Measurements from ENCODE around the gene MNX1.

The MNX1 gene

DNA sequence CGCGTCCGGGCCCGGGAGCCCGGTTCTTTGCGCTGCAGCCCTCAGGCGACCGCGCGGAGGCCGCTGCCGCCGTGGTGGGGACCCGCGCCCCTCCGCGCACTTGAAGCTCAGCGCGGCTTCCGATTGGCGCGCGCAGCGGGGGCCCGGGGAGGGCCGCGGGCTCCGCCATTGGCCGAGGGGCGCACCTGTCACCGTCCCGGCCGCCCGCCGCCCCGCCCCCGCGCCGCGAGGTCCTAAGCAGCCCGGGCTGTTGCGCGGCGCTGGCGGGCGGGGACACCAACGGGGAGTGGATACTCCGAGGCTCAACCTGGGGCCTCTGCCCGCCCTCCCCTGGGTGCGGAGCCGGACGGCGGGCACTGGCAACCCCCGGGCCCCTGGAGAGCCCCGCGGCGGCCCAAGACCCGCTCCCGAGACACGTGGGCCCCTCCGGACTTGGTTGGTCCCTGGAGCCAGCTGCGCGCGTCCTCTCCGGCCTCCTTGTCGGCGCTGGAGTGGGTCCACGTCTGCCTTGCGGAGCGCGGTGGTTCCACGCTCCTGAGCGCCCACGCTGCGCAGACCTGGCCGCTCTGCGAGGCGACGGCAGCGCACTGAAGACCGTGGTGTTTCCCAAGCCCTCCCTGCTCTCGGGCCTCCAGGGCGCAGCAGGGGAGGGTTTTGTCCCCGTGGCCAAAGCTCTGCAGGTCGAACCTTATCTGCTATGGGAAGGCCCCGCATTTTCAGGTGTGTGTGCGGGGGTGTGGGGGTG lies at the start of gene MNX1:
MNX1 (minus strand) TSS at position 76 of the 745 bp plus-strand sequence. CDS start 313 bp downstream, outside the sequence.
- DNase-seq (ENCODE audit: low read depth, low spot score), result peak; percentile 79

- DNase-seq (ENCODE audit: low read depth, low spot score), result no peak
These were observed 49.1 kb upstream of the MNX1 start for GRCh38 chr7:157059534-157059933.

DNA sequence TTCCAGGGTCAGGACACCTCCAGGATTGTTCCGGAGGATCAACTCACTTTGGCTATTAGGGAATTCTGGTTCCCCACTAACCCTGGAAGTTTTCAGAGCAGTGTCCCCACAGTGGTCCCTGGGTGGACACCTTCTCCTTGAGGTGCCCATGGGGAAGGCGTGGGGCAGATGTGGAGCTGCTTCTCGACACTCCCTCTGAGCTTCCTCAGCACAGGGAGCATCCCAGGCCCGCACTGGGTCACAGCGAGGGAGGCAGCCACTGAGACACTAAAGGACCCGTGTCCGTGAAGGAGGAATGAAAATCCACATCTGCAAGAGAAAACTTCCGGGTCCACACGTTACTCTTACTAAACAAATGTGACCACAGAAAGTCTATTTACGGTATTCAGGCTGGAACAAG lies 48.2 kb upstream of the MNX1 start:
- DNase-seq (ENCODE audit: low read depth, low spot score), result no peak

- DNase-seq (ENCODE audit: low read depth, low spot score), result no peak
These were observed 47.6 kb upstream of the MNX1 start for GRCh38 chr7:157058068-157058467.

DNA sequence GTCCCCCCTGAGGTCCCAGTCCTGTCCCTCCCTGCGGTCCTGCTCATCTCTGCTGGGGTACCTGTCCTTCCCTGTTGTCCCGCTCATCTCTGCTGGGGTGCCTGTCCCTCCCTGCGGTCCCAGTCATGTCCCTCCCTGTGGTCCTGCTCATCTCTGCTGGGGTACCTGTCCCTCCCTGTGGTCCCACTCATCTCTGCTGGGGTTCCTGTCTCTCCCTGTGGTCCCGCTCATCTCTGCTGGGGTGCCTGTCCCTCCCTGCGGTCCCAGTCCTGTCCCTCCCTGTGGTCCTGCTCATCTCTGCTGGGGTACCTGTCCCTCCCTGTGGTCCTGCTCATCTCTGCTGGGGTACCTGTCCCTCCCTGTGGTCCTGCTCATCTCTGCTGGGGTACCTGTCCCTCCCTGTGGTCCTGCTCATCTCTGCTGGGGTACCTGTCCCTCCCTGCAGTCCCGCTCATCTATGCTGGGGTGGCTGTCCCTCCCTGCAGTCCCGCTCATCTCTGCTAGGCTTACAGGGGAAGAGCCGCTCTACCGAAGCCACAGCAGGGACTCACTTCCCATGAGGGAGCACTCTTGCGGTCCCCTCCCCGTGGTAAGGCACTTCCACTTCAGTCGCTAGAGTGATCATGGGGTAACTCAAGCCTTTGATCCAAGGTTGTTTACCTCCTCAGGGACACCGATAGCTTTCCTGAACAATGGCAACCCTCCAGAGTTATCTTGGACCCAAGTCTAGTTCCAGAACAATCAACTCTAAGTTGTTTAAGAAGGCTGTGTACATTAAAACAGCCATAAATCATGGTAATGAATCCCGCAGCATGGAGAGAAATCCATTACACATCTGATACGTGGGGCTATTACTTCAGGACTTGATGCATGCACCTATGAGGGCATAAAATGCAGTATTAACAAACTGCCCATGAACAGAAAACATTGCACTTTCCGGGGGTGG lies 46.8 kb upstream of the MNX1 start:
- no peak for DNase-seq (ENCODE audit: low read depth, low spot score)

GRCh38 chr7:157056246-157056645 lies 45.8 kb upstream of the MNX1 start:
- DNase-seq (ENCODE audit: low read depth, low spot score), result no peak

DNA sequence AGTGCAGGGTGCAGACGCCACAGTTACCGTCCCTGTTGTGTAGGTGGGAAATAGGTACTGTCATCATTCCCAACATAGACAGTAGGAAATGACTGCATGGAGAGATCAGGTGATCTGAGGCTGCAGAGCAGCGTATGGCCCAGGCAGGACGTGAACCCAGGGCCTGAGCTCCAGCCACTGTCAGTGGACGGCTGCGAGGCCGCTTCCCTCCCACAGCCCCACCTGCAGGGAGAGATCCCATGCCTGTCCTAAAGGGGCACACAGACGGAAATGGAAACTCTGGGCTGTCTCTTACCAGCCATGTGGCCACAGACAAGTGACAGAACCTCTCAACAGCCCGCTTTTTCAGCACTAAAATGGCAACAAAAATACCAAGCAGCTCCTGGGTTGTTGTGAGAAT lies 44.5 kb upstream of the MNX1 start:
- no peak for DNase-seq (ENCODE audit: low read depth, low spot score)

DNA sequence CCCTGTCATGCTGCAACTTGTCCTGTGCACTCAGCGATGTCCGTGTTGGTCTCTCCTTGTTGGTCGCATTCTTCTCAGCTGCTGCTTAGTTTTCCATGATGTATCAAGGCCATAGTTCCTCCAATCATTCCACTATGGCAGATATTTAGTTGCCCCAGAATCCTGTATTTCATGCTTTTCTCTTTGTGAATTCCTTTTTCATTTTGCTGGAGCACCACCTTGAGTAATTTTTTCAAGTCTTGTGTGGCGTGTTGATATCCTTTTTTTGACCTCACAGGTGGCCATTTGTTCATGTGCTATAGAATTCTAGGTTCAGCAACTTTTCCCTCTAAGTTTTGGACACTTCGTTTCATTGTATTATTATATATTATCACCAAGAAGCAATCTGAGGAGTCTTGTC lies 42.7 kb upstream of the MNX1 start:
- DNase-seq (ENCODE audit: low read depth, low spot score), result no peak

DNA sequence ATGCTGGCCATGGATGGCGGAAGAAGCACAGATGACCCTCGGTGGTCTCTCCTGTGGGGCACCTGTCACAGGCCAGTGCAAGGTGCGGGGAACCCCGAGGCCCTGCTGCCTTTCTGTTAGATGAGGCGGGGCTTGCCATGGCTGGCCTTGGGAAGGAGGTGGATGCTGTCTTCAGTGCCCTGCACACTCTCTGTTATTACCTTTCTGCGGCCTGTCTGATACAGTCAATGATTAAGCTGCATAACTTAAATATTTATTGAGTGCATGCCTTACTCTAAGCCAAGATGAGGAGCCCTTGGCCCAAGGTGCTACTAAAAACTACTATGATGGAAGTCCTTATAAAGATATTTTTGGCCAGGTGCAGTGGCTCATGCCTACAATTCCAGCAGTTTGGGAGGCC lies 36.7 kb upstream of the MNX1 start:
- DNase-seq (ENCODE audit: low read depth, low spot score), result no peak

DNA sequence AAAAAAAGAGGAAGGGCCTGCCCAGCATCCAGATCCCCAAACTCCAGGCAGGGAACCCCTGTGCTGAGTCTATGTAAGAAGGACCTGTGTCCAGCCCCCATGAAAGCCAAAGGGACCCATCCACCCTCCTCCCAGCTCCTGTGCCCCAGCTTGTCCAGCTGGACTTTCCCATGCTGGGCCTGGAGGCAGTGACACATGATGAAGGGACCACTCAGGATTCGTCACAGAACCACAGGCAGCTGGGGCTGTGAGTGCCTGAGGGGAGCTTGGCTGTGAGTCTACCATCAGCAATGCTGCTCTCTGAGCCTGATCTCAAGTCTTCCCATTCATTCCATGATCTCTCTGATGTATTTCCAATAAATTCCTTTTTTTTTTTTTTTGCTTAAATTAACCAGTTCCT lies 36.2 kb upstream of the MNX1 start:
- peak; percentile 63 for DNase-seq (ENCODE audit: low read depth, low spot score)

DNA sequence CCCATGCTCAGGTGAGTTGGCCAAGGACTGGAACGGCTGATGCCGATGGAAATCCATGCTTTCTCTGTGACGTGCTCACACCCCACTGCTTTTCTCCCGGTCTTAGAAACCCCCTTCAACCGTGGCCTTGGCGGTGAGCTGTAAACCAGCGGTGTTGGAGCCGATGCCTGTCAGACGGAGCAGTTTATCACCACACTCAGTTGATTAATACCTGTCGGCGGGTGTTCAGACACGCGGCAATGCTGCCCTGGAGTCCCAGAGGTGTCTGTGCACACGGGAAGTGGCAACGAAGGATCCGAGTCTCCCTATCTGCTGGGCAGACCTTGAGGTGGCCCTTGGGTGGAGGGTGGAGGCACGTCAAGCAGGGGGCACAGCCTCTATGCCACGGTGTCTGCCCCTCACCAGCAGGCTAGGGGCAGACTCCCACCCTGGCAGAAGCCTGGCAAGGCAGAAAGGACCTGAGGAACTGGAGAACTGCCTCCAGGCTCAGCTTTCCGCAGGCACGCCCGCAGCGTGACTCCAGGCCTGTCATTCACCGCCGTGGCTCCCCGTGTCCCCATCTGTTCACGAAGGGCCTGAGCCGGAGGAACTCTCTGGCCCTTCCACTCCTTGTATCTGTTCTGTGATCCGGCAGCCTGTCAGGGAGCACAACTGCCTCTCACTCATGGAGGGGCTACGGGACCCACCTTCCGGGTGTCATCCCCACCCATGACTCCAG lies 34.6 kb upstream of the MNX1 start:
- DNase-seq (ENCODE audit: low read depth, low spot score), result no peak

GRCh38 chr7:157044147-157044687 lies 33.8 kb upstream of the MNX1 start:
- no peak for DNase-seq (ENCODE audit: low read depth, low spot score)

DNA sequence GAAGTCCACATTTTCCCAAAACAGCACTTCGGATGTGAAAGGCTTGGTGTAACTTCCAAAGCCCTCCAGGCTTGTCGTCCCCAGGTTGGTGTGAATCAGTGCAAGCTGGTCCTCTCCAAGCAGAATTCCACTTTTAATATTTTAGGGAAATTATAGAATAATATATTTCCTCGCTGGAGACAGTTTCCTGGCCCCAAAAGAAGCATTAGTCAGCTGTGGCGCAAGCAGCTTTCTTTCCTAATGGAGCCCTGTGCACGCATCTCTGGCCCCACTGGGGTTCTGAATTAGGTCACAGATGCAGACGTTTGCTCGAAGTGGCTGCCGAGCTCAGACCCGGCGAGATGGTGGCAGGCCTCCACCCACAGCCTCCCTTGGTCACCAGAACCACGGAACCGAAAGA lies 33.3 kb upstream of the MNX1 start:
- DNase-seq (ENCODE audit: low read depth, low spot score), result no peak

DNA sequence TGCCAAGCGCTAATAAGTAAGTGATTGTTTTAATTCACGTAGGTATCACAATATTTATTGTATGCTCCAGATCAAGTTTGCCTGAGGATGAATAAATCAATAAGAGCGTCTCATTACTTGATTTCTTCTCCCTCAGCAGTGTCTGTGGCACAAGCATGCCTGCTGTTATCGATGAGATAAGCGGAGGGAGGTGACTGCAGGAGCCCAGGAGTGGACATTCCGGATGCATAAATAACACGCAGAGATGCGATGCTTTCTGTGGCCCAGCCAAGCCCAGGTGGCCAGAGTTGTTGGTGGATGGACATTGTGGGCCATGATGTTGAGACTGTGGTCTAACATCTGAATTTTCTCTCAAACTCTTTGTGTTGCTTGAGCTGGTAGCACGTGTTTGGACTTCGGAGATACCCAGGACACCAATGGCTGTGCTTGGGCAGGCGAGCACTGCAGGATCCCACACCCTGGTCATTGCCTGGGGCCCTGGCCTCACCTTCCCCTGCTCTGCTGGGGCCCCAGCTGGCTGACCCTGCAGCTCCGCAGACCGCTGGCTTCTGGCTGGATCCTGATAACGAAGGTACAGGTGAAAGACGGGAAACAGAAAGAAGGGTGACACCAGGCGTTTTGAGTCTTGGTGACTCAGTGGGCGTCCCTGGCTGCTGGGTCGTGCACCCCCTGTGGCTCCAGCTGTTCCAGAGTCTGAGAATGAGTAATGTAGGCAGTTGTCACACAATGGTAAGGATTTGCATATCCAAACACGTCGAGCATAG lies 31.2 kb upstream of the MNX1 start:
- no peak for DNase-seq (ENCODE audit: low read depth, low spot score)

DNA sequence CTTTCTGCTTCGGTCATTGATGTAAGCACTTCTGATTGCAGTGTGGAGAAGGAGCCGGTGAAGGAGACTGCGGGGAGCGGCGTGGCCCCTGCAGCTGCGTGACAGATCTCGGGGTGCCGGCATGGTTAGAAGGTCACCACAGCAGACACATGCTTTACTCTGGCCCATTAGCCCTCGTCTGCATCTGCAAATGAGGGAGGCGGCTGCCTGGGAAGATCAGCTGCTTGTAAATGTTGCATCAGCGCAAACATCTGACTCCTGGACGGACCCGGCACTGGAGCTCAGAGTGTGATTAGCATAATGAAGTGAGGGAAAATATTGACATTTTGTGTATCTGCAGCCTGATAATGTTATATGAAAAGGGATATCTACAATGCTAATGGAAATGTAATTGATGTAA lies 30.5 kb upstream of the MNX1 start:
- DNase-seq (ENCODE audit: low read depth, low spot score), result no peak

- DNase-seq (ENCODE audit: low read depth, low spot score), result no peak
These were observed 27.2 kb upstream of the MNX1 start for GRCh38 chr7:157037635-157038034.

- DNase-seq (ENCODE audit: low read depth, low spot score), result no peak
These were observed 26.6 kb upstream of the MNX1 start for GRCh38 chr7:157037028-157037427.

- DNase-seq (ENCODE audit: low read depth, low spot score), result no peak
These were observed 25.5 kb upstream of the MNX1 start for GRCh38 chr7:157035979-157036378.

- no peak for DNase-seq (ENCODE audit: low read depth, low spot score)
These were observed 24.8 kb upstream of the MNX1 start for GRCh38 chr7:157035302-157035701.

- DNase-seq (ENCODE audit: low read depth, low spot score), result no peak
These were observed 23.3 kb upstream of the MNX1 start for GRCh38 chr7:157033483-157034473.
